GM21528 (cell line): ENCODE results near the gene H2BK1.

Experiments
- ATAC-seq: cut with Tn5 transposase; IDR thresholded peaks from one replicate; pipeline ENCODE4 v1.9.1; 2021; ENCODE audit warnings: mild to moderate bottlenecking, moderate library complexity; ENCODE audit not compliant: unreplicated experiment, low FRiP score

Gene H2BK1

DNA sequence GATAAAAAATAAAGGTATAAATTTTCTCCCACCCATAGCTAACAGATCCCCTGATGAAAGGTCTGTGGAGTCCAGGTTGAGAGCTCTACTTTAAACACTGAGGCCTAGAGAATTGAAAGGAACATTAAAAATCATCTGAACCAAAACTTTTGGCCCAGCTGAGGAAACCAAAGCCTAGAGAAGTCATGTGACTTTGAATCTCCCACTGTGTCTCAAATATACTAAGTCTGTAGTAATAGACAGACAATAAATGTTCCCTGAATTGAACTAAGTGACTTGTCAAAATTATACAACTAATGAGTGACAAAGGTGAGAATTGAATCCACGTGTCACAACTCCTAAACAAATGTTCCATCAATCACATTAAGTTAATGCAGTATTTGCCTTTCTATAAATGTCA, 48.5 kb downstream of the H2BK1 start:
- ATAC-seq, result no peak
